DMS79 treated with DMSO at 0.1 percent for 48 hours (cell line): ENCODE results near the gene PNPLA6.
"Not testable (repeated sequence)": the region's sequence is repeated elsewhere in the genome, so short reads cannot be mapped to it uniquely, and the experiment has no call there.

ENCODE experiments used
- DNase-seq: peaks from one replicate; lab custom pipeline; 2025; lab: John Stamatoyannopoulos, UW

Gene PNPLA6

GRCh38 chr19:7554990-7555864, 19.7 kb downstream of the PNPLA6 start:
- DNase-seq, result no peak

- no peak for DNase-seq
Observed at GRCh38 chr19:7556696-7557315, 21.3 kb downstream of the PNPLA6 start.

- DNase-seq, result no peak
Observed at GRCh38 chr19:7558667-7559066, 23.1 kb downstream of the PNPLA6 start.

- DNase-seq, result no peak
Observed at GRCh38 chr19:7559102-7559501, 23.6 kb downstream of the PNPLA6 start.

GRCh38 chr19:7560255-7560654, 24.7 kb downstream of the PNPLA6 start:
- DNase-seq, result no peak

- DNase-seq, result no peak
Observed at GRCh38 chr19:7561325-7561724, 25.8 kb downstream of the PNPLA6 start.

- no peak for DNase-seq
Observed at GRCh38 chr19:7562646-7563393, 27.3 kb downstream of the PNPLA6 start.

- no peak for DNase-seq
Observed at GRCh38 chr19:7564866-7565265, 29.3 kb downstream of the PNPLA6 start.

GRCh38 chr19:7565332-7565731, 29.8 kb downstream of the PNPLA6 start:
- no peak for DNase-seq

- no peak for DNase-seq
Observed at GRCh38 chr19:7570761-7571160, 35.2 kb downstream of the PNPLA6 start.

GRCh38 chr19:7575434-7576040, 40.0 kb downstream of the PNPLA6 start:
- DNase-seq, result no peak

- DNase-seq, result not testable (repeated sequence)
Observed at GRCh38 chr19:7577422-7577821, 41.9 kb downstream of the PNPLA6 start.

- DNase-seq, result no peak
Observed at GRCh38 chr19:7578127-7578526, 42.6 kb downstream of the PNPLA6 start.

GRCh38 chr19:7579182-7579581, 43.7 kb downstream of the PNPLA6 start:
- DNase-seq, result no peak

- no peak for DNase-seq
Observed at GRCh38 chr19:7582446-7582845, 46.9 kb downstream of the PNPLA6 start.

GRCh38 chr19:7589822-7590221, 54.3 kb downstream of the PNPLA6 start:
- DNase-seq, result no peak

GRCh38 chr19:7590256-7590655, 54.7 kb downstream of the PNPLA6 start:
- DNase-seq, result no peak

GRCh38 chr19:7595466-7596133, 60.1 kb downstream of the PNPLA6 start, which contains the start of gene CAMSAP3:
CAMSAP3 (plus strand) TSS chr19:7595863; CDS start chr19:7596003, 140 bp downstream.
- DNase-seq, result peak; percentile 81

- DNase-seq, result no peak
Observed at GRCh38 chr19:7596211-7596937, 60.9 kb downstream of the PNPLA6 start.

- no peak for DNase-seq
Observed at GRCh38 chr19:7597689-7598088, 62.2 kb downstream of the PNPLA6 start.

GRCh38 chr19:7598180-7598579, 62.7 kb downstream of the PNPLA6 start:
- DNase-seq, result no peak
